Cardiac muscle cell (in vitro differentiated cells and primary cell): ENCODE data around the gene SOX4. TPM values are rescaled to one million over a fixed set of nuclear protein-coding genes. Genes with fewer than 3 reads are reported as not detected.
A peak's percentile ranks its signal among the peaks of the same experiment; 100 is the strongest.
"Not testable (repeated sequence)": the region's sequence is repeated elsewhere in the genome, so short reads cannot be mapped to it uniquely, and the experiment has no call there.

Experiments
- DNase-seq, 2 donors: peaks; one replicate each; pipeline versions ENCODE4 v3.0.0 to v3.0.0-alpha.2; 2010 to 2017; ENCODE audit warnings: low read depth in 1 of 2, low spot score in 1 of 2
- H3K27ac ChIP-seq: fragments of 200-600 bp; sonication (generic); 2 replicates; pipeline ENCODE4 v1.5.1; 2016
- H3K27me3 ChIP-seq: fragments of 200-600 bp; sonication (generic); 2 replicates; pipeline ENCODE4 v1.6.0; 2016; ENCODE audit warnings: control low read depth
- H3K36me3 ChIP-seq: fragments of 200-600 bp; sonication (generic); 2 replicates; pipeline ENCODE4 v1.5.1; 2016; ENCODE audit warnings: control low read depth
- H3K4me1 ChIP-seq: fragments of 200-600 bp; sonication (generic); 2 replicates; pipeline ENCODE4 v1.8.1; 2017; ENCODE audit warnings: low read depth, mild to moderate bottlenecking, mixed run types
- H3K4me3 ChIP-seq: fragments of 200-600 bp; sonication (generic); 2 replicates; pipeline ENCODE4 v1.5.1; 2016; ENCODE audit warnings: mild to moderate bottlenecking
- H3K9me3 ChIP-seq: fragments of 200-600 bp; sonication (generic); 2 replicates; pipeline ENCODE4 v1.5.1; 2017; ENCODE audit warnings: low read depth, mild to moderate bottlenecking, control low read depth
- polyA plus RNA-seq: library from polyadenylated mRNA; unstranded; fragments of >200 nt; fragmentation: Nextera tagmentation; extraction: Ambion mirVana; gene quantifications from 2 replicates; pipeline ENCODE4 v1.2.1, GENCODE V29; 2016
- total RNA-seq: library from RNA; depleted of rRNA; stranded (reverse); fragments of >200 nt; gene quantifications from 2 replicates; pipeline ENCODE4 v1.2.3, GENCODE V29; 2016
- TF ChIP-seq, protein P1 (sequence below): IDR thresholded peaks from 2 replicates; pipeline ENCODE4 v1.5.1; 2012; ENCODE audit warnings: low read depth, mild to moderate bottlenecking, low read length

SOX4 gene
- total RNA-seq (46.9 and 60.6 TPM in 2 replicates), polyA plus RNA-seq (29.9 and 42.2 TPM in 2 replicates)

GRCh38 chr6:21593412-21593926 lies at the start of gene SOX4:
TSS of gene SOX4 (plus strand) at chr6:21593751. CDS start at chr6:21594535, 784 bp downstream.
- peak within 1 kb of the TSS; percentile 99 for H3K4me3 ChIP-seq
- H3K9me3 ChIP-seq = no peaks in the 10 kb centered on the region
- H3K27me3 ChIP-seq = no peaks in the 10 kb centered on the region
- TF ChIP-seq, protein P1, sequence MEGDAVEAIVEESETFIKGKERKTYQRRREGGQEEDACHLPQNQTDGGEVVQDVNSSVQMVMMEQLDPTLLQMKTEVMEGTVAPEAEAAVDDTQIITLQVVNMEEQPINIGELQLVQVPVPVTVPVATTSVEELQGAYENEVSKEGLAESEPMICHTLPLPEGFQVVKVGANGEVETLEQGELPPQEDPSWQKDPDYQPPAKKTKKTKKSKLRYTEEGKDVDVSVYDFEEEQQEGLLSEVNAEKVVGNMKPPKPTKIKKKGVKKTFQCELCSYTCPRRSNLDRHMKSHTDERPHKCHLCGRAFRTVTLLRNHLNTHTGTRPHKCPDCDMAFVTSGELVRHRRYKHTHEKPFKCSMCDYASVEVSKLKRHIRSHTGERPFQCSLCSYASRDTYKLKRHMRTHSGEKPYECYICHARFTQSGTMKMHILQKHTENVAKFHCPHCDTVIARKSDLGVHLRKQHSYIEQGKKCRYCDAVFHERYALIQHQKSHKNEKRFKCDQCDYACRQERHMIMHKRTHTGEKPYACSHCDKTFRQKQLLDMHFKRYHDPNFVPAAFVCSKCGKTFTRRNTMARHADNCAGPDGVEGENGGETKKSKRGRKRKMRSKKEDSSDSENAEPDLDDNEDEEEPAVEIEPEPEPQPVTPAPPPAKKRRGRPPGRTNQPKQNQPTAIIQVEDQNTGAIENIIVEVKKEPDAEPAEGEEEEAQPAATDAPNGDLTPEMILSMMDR = no peak
- H3K36me3 ChIP-seq = no peaks in the 10 kb centered on the region
- DNase-seq = peak; percentile 98
- peak within 1 kb of the TSS; percentile 91 for H3K27ac ChIP-seq
- H3K4me1 ChIP-seq = no peaks in the 10 kb centered on the region

- not testable (repeated sequence) for H3K4me1 ChIP-seq, H3K9me3 ChIP-seq, DNase-seq, H3K27me3 ChIP-seq, H3K4me3 ChIP-seq, H3K27ac ChIP-seq, H3K36me3 ChIP-seq
Observed at GRCh38 chr6:21552286-21552685, 41.3 kb upstream of the SOX4 start.

DNA sequence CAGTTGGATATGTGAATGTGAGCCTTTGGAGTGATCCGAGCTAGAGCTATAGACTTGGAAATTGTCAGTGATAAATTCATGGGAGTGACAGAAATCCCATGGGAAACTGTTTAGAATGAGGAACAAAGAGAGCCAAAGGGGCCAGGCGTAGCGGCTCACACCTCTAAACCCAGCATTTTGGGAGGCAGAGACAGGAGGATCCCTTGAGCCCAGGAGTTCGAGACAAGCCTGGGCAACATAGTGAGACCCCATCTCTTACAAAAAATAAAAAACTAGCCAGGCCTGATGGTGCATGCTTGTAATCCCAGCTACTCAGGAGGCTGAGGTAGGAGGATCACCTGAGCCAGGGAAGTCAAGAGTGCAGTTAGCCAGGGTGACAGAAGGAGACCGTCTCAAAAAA lies 39.3 kb upstream of the SOX4 start:
- Histone ChIP-seq H3K27ac (no peak overlapping the region), H3K4me3 (no peak overlapping the region), H3K27me3 (no peaks in the 10 kb centered on the region), H3K4me1 (no peaks in the 10 kb centered on the region), H3K36me3 (no peaks in the 10 kb centered on the region), H3K9me3 (no peaks in the 10 kb centered on the region)
- no peak for DNase-seq
- TF ChIP-seq, protein P1 = no peak

GRCh38 chr6:21555197-21555596 lies 38.4 kb upstream of the SOX4 start:
- Histone ChIP-seq H3K36me3 (no peaks in the 10 kb centered on the region), H3K4me3 (no peak overlapping the region), H3K27ac (no peak overlapping the region), H3K27me3 (no peaks in the 10 kb centered on the region), H3K4me1 (no peaks in the 10 kb centered on the region), H3K9me3 (no peaks in the 10 kb centered on the region)
- no peak for DNase-seq
- TF ChIP-seq, protein P1 = no peak

GRCh38 chr6:21556511-21556910 lies 37.0 kb upstream of the SOX4 start:
- Histone ChIP-seq H3K4me1 (no peaks in the 10 kb centered on the region), H3K9me3 (no peaks in the 10 kb centered on the region), H3K4me3 (no peak overlapping the region), H3K27me3 (no peaks in the 10 kb centered on the region), H3K27ac (no peak overlapping the region), H3K36me3 (no peaks in the 10 kb centered on the region)
- TF ChIP-seq, protein P1 = no peak
- no peak for DNase-seq

DNA sequence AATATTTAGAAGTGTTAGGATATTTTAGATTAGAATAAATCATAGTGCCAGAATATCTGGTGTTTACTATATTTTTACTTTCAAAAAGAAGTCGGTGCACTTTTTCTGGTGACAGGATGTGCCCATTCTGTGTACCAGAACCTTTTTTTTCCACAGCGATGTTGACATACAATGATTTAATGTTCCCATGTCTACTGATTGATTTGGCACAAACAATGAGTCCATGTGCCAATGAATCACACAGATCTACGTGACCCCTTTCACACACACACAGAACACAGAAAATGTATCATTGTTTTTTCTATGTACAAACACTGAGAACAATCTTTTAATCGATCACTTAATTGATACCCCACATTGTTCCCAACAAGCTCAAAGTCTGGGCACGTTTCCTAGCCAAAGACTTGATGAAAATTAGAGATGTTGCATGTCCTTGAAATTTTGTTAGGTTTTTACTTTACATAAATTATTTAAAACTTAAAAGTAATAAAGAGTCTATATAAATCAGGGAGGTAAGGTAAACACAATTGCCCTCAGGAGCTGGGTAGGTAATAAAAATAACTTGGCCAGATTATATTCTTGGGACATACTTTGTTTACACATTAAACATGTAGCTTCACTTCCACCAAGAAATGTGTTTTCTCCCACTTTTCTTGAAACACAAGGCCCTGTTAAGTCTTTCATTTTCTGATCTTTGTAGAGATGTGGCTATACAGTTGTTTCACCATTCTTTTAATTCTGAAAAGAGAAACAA lies 36.4 kb upstream of the SOX4 start:
- DNase-seq = no peak
- TF ChIP-seq, protein P1 = no peak
- no peaks in the 10 kb centered on the region for H3K27me3 ChIP-seq
- no peaks in the 10 kb centered on the region for H3K36me3 ChIP-seq
- H3K27ac ChIP-seq = no peak overlapping the region
- no peaks in the 10 kb centered on the region for H3K9me3 ChIP-seq
- H3K4me1 ChIP-seq = no peaks in the 10 kb centered on the region
- H3K4me3 ChIP-seq = no peak overlapping the region
